HG02798 (cell line): ENCODE data around the gene ZNF345.

Experiments
- ATAC-seq: cut with Tn5 transposase; IDR thresholded peaks from one replicate; pipeline ENCODE4 v1.9.1; 2021; ENCODE audit warnings: mild to moderate bottlenecking; ENCODE audit not compliant: unreplicated experiment, poor library complexity

ZNF345 gene

GRCh38 chr19:36915992-36916830 is 65.5 kb downstream of the ZNF345 start, which contains the start of the genes ZNF568 and ZNF829:
Gene ZNF568, plus strand, starts transcription at chr19:36916332. Its CDS starts 6,439 bp downstream, at chr19:36922771.
Gene ZNF829, minus strand, starts transcription at chr19:36916291. Its CDS starts 1,124 bp downstream, at chr19:36915167.
- ATAC-seq: peak; percentile 93

- ATAC-seq: no peak
These were observed 66.3 kb downstream of the ZNF345 start for GRCh38 chr19:36916991-36917390.

DNA sequence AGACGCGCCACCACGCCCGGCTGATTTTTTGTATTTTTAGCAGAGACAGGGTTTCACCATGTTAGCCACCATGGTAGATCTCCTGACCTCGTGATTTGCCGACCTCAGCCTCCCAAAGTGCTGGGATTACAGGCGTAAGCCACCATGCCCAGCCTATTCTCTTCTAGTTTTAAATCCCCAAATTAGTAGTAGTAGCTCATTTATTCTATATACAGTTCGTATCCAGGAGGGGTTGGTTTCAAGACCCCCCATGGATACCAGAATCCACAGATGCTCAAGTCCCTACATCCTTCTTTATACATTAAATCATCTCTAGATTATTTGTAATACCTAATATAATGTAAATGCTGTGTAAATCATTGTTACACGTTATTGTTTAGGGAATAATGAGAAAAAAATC is 67.4 kb downstream of the ZNF345 start:
- ATAC-seq: no peak
